Measurements from ENCODE around the gene CD300A.
"Not testable (repeated sequence)": the region's sequence is repeated elsewhere in the genome, so short reads cannot be mapped to it uniquely, and the experiment has no call there.

The CD300A gene

GRCh38 chr17:74491626-74492025, 25.2 kb downstream of the CD300A start:
- Histone ChIP-seq H3K27me3 (ENCODE audit: control insufficient read depth, insufficient read depth, low read length) (no peaks in the 10 kb centered on the region), H3K36me3 (ENCODE audit: insufficient read depth, low read length) (no peaks in the 10 kb centered on the region), H3K4me3 (ENCODE audit: low read length) (no peak overlapping the region), H3K4me2 (ENCODE audit: low read length) (no peak overlapping the region), H3K9ac (ENCODE audit: low read depth, low read length) (no peak overlapping the region), H3K9me3 (replicated peaks; ENCODE audit: low read length) (no peaks in the 10 kb centered on the region), H3K4me1 (ENCODE audit: control insufficient read depth, insufficient read depth, low read length) (no peaks in the 10 kb centered on the region)

GRCh38 chr17:74493331-74493833, 26.9 kb downstream of the CD300A start:
- H3K4me1 ChIP-seq (ENCODE audit: control insufficient read depth, insufficient read depth, low read length): no peaks in the 10 kb centered on the region
- no peaks in the 10 kb centered on the region for H3K9me3 ChIP-seq (replicated peaks; ENCODE audit: low read length)
- H3K36me3 ChIP-seq (ENCODE audit: insufficient read depth, low read length): no peaks in the 10 kb centered on the region
- no peak overlapping the region for H3K4me3 ChIP-seq (ENCODE audit: low read length)
- H3K27me3 ChIP-seq (ENCODE audit: control insufficient read depth, insufficient read depth, low read length): no peaks in the 10 kb centered on the region
- H3K9ac ChIP-seq (ENCODE audit: low read depth, low read length): no peak overlapping the region
- H3K4me2 ChIP-seq (ENCODE audit: low read length): no peak overlapping the region

GRCh38 chr17:74497471-74497870, 31.0 kb downstream of the CD300A start:
- no peak overlapping the region for H3K4me2 ChIP-seq (ENCODE audit: low read length)
- no peak overlapping the region for H3K9ac ChIP-seq (ENCODE audit: low read depth, low read length)
- no peaks in the 10 kb centered on the region for H3K9me3 ChIP-seq (replicated peaks; ENCODE audit: low read length)
- no peaks in the 10 kb centered on the region for H3K27me3 ChIP-seq (ENCODE audit: control insufficient read depth, insufficient read depth, low read length)
- no peak overlapping the region for H3K4me3 ChIP-seq (ENCODE audit: low read length)
- H3K36me3 ChIP-seq (ENCODE audit: insufficient read depth, low read length): no peaks in the 10 kb centered on the region
- no peaks in the 10 kb centered on the region for H3K4me1 ChIP-seq (ENCODE audit: control insufficient read depth, insufficient read depth, low read length)

GRCh38 chr17:74499992-74500391, 33.6 kb downstream of the CD300A start:
- Histone ChIP-seq H3K4me1 (ENCODE audit: control insufficient read depth, insufficient read depth, low read length) (no peaks in the 10 kb centered on the region), H3K4me3 (ENCODE audit: low read length) (no peak overlapping the region), H3K9ac (ENCODE audit: low read depth, low read length) (no peak overlapping the region), H3K4me2 (ENCODE audit: low read length) (no peak overlapping the region), H3K9me3 (replicated peaks; ENCODE audit: low read length) (no peaks in the 10 kb centered on the region), H3K36me3 (ENCODE audit: insufficient read depth, low read length) (no peaks in the 10 kb centered on the region), H3K27me3 (ENCODE audit: control insufficient read depth, insufficient read depth, low read length) (no peaks in the 10 kb centered on the region)

GRCh38 chr17:74502861-74503260, 36.4 kb downstream of the CD300A start:
- no peaks in the 10 kb centered on the region for H3K4me1 ChIP-seq (ENCODE audit: control insufficient read depth, insufficient read depth, low read length)
- no peaks in the 10 kb centered on the region for H3K36me3 ChIP-seq (ENCODE audit: insufficient read depth, low read length)
- no peak overlapping the region for H3K4me2 ChIP-seq (ENCODE audit: low read length)
- no peak overlapping the region for H3K9ac ChIP-seq (ENCODE audit: low read depth, low read length)
- no peaks in the 10 kb centered on the region for H3K27me3 ChIP-seq (ENCODE audit: control insufficient read depth, insufficient read depth, low read length)
- H3K4me3 ChIP-seq (ENCODE audit: low read length): no peak overlapping the region
- H3K9me3 ChIP-seq (replicated peaks; ENCODE audit: low read length): no peaks in the 10 kb centered on the region

- not testable (repeated sequence) for H3K27me3 ChIP-seq (ENCODE audit: control insufficient read depth, insufficient read depth, low read length); H3K4me2 ChIP-seq (ENCODE audit: low read length); H3K9me3 ChIP-seq (replicated peaks; ENCODE audit: low read length); H3K4me1 ChIP-seq (ENCODE audit: control insufficient read depth, insufficient read depth, low read length); H3K36me3 ChIP-seq (ENCODE audit: insufficient read depth, low read length); H3K9ac ChIP-seq (ENCODE audit: low read depth, low read length); H3K4me3 ChIP-seq (ENCODE audit: low read length)
Measured at GRCh38 chr17:74503949-74504348, 37.5 kb downstream of the CD300A start.

GRCh38 chr17:74508156-74508555, 41.7 kb downstream of the CD300A start:
- Histone ChIP-seq H3K36me3 (ENCODE audit: insufficient read depth, low read length) (no peaks in the 10 kb centered on the region), H3K4me1 (ENCODE audit: control insufficient read depth, insufficient read depth, low read length) (no peaks in the 10 kb centered on the region), H3K4me3 (ENCODE audit: low read length) (no peak overlapping the region), H3K4me2 (ENCODE audit: low read length) (no peak overlapping the region), H3K27me3 (ENCODE audit: control insufficient read depth, insufficient read depth, low read length) (no peaks in the 10 kb centered on the region), H3K9ac (ENCODE audit: low read depth, low read length) (no peak overlapping the region), H3K9me3 (replicated peaks; ENCODE audit: low read length) (no peaks in the 10 kb centered on the region)

GRCh38 chr17:74512036-74512435, 45.6 kb downstream of the CD300A start:
- Histone ChIP-seq H3K9me3 (replicated peaks; ENCODE audit: low read length) (peaks cover 11% of the 10 kb centered on the region), H3K4me1 (ENCODE audit: control insufficient read depth, insufficient read depth, low read length) (no peaks in the 10 kb centered on the region), H3K9ac (ENCODE audit: low read depth, low read length) (no peak overlapping the region)

GRCh38 chr17:74512624-74513091, 46.2 kb downstream of the CD300A start:
- no peaks in the 10 kb centered on the region for H3K27me3 ChIP-seq (ENCODE audit: control insufficient read depth, insufficient read depth, low read length)
- H3K4me2 ChIP-seq (ENCODE audit: low read length): no peak overlapping the region
- H3K4me1 ChIP-seq (ENCODE audit: control insufficient read depth, insufficient read depth, low read length): no peaks in the 10 kb centered on the region
- no peak overlapping the region for H3K4me3 ChIP-seq (ENCODE audit: low read length)
- no peaks in the 10 kb centered on the region for H3K36me3 ChIP-seq (ENCODE audit: insufficient read depth, low read length)
- no peak overlapping the region for H3K9ac ChIP-seq (ENCODE audit: low read depth, low read length)
- H3K9me3 ChIP-seq (replicated peaks; ENCODE audit: low read length): peaks cover 11% of the 10 kb centered on the region

More at GRCh38 chr17:74512036-74512435, 45.6 kb downstream of the CD300A start:
- H3K4me2 ChIP-seq (ENCODE audit: low read length): no peak overlapping the region
- no peaks in the 10 kb centered on the region for H3K27me3 ChIP-seq (ENCODE audit: control insufficient read depth, insufficient read depth, low read length)
- H3K4me3 ChIP-seq (ENCODE audit: low read length): no peak overlapping the region
- no peaks in the 10 kb centered on the region for H3K36me3 ChIP-seq (ENCODE audit: insufficient read depth, low read length)

GRCh38 chr17:74513987-74514631, 47.7 kb downstream of the CD300A start:
- Histone ChIP-seq H3K27me3 (ENCODE audit: control insufficient read depth, insufficient read depth, low read length) (no peaks in the 10 kb centered on the region), H3K9ac (ENCODE audit: low read depth, low read length) (no peak overlapping the region), H3K4me3 (ENCODE audit: low read length) (no peak overlapping the region), H3K4me2 (ENCODE audit: low read length) (no peak overlapping the region), H3K4me1 (ENCODE audit: control insufficient read depth, insufficient read depth, low read length) (no peaks in the 10 kb centered on the region), H3K9me3 (replicated peaks; ENCODE audit: low read length) (peaks cover 11% of the 10 kb centered on the region), H3K36me3 (ENCODE audit: insufficient read depth, low read length) (no peaks in the 10 kb centered on the region)

GRCh38 chr17:74514632-74515334, 48.3 kb downstream of the CD300A start:
- Histone ChIP-seq H3K9me3 (replicated peaks; ENCODE audit: low read length) (peaks cover 11% of the 10 kb centered on the region), H3K36me3 (ENCODE audit: insufficient read depth, low read length) (no peaks in the 10 kb centered on the region), H3K27me3 (ENCODE audit: control insufficient read depth, insufficient read depth, low read length) (no peaks in the 10 kb centered on the region), H3K4me2 (ENCODE audit: low read length) (no peak overlapping the region), H3K4me3 (ENCODE audit: low read length) (no peak overlapping the region), H3K4me1 (ENCODE audit: control insufficient read depth, insufficient read depth, low read length) (no peaks in the 10 kb centered on the region), H3K9ac (ENCODE audit: low read depth, low read length) (no peak overlapping the region)

GRCh38 chr17:74515941-74516340, 49.5 kb downstream of the CD300A start:
- Histone ChIP-seq H3K4me3 (ENCODE audit: low read length) (no peak overlapping the region), H3K9ac (ENCODE audit: low read depth, low read length) (no peak overlapping the region), H3K4me2 (ENCODE audit: low read length) (no peak overlapping the region), H3K27me3 (ENCODE audit: control insufficient read depth, insufficient read depth, low read length) (no peaks in the 10 kb centered on the region), H3K4me1 (ENCODE audit: control insufficient read depth, insufficient read depth, low read length) (no peaks in the 10 kb centered on the region), H3K36me3 (ENCODE audit: insufficient read depth, low read length) (no peaks in the 10 kb centered on the region), H3K9me3 (replicated peaks; ENCODE audit: low read length) (peaks cover 11% of the 10 kb centered on the region)

Data from skeletal muscle satellite cell (primary cell).